Measurements from ENCODE around the gene ANO1. TPM values are rescaled to one million over a fixed set of nuclear protein-coding genes. Genes with fewer than 3 reads are reported as not detected.

The ANO1 gene
- total RNA-seq, 1 experiment from 2014 or later: 41.7 TPM

DNA sequence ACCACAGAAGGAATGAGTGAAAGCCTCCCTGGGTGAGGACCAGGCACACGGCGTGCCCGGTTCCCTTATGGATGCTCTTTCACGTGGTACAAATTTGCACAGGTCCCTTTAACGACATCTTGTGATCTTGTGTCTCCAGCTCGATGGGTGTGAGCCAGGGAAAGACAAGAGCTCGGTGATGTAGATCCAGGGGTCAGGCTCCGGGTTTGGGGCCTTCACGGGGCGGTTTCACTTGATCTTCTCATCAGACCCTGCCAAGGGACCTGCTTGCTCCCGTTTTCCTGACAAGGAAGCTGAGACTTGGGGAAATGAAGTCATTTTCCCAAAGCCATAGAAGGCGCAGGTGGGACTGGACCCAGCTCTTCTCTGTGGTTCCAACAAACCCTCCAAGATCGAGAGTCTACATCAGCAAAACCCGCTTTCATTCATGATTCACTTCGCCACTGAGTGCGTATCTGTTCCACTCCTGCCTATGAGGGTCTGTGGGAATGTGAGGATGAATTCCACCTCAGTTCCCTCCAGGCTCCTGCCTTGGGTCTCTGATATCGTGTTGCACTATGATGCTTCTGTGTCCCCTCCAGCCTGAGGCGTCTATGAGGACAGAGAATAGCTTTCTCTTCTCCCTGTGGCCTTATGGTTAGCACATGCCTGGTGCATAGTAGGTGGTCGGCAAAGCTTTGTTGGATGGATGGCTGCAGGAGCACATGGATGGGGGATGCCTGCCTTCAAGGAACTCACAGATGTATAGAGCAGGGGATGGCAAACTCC, 45.0 kb upstream of the ANO1 start:
- ChIA-PET RAD21 (ENCODE audit: low non-redundant PET in 1 of 2, low total read pairs in 2 of 2, uncharacterized antibody in 2 of 2, unreplicated experiment in 2 of 2) (no interaction called here), CTCF (no interaction called here), POLR2A (no interaction called here)
- Histone ChIP-seq H3K27ac (ENCODE audit: low read depth, low read length) (no peak overlapping the region), H3K9ac (ENCODE audit: low read length) (no peak overlapping the region), H2AFZ (ENCODE audit: low read depth, low read length, poor library complexity, severe bottlenecking) (no peak overlapping the region), H3K9me3 (ENCODE audit: control insufficient read depth in 1 of 2, insufficient read depth in 1 of 2, low read depth in 1 of 2, low read length in 2 of 2) (peaks cover 0 to 7% of the 10 kb centered on the region in 2 experiments; a peak in 1 of 4 replicates), H3K4me2 (ENCODE audit: low read length) (no peak overlapping the region), H3K79me2 (ENCODE audit: insufficient read depth, low read length) (no peaks in the 10 kb centered on the region), H4K20me1 (ENCODE audit: insufficient read depth) (no peaks in the 10 kb centered on the region), H3K9me2 (ENCODE audit: insufficient read depth) (no peaks in the 10 kb centered on the region), H3K4me1 (ENCODE audit: control insufficient read depth in 1 of 2, insufficient read depth in 2 of 2, low read length in 2 of 2) (peaks cover 0 to 12% of the 10 kb centered on the region in 2 experiments; a peak in 1 of 4 replicates), H3K4me3 (replicated peaks in 1 of 2; ENCODE audit: low read depth in 1 of 2, low read length in 2 of 2) (no peak overlapping the region), H3K36me3 (ENCODE audit: control insufficient read depth in 1 of 2, insufficient read depth in 2 of 2, low read length in 2 of 2) (no peaks in the 10 kb centered on the region), H3K27me3 (ENCODE audit: insufficient read depth, low read length) (no peaks in the 10 kb centered on the region)
- BruUV-seq (replicated peaks): no TSS peak
- intact Hi-C loops (cut with micrococcal nuclease): no loop called here
- no peak for TF ChIP-seq POLR2AphosphoS5 (IDR thresholded peaks at IDR 0.05; ENCODE audit: low read depth, low read length)
- no peak for TF ChIP-seq SP1 (IDR thresholded peaks at IDR 0.05; ENCODE audit: low read depth)
- no peak for TF ChIP-seq SIN3A (IDR thresholded peaks at IDR 0.05; ENCODE audit: low read depth)
- no peak for DNase-seq (ENCODE audit: low read depth, low spot score)
- ATAC-seq: no peak

GRCh38 chr11:70033711-70034070, 44.4 kb upstream of the ANO1 start:
- Histone ChIP-seq H4K20me1 (ENCODE audit: insufficient read depth) (no peaks in the 10 kb centered on the region), H3K9me2 (ENCODE audit: insufficient read depth) (no peaks in the 10 kb centered on the region), H3K27me3 (ENCODE audit: insufficient read depth, low read length) (no peaks in the 10 kb centered on the region), H3K9ac (ENCODE audit: low read length) (no peak overlapping the region), H2AFZ (ENCODE audit: low read depth, low read length, poor library complexity, severe bottlenecking) (no peak overlapping the region), H3K9me3 (ENCODE audit: control insufficient read depth in 1 of 2, insufficient read depth in 1 of 2, low read depth in 1 of 2, low read length in 2 of 2) (peaks cover 0 to 11% of the 10 kb centered on the region in 2 experiments; a peak in 1 of 4 replicates), H3K4me1 (ENCODE audit: control insufficient read depth in 1 of 2, insufficient read depth in 2 of 2, low read length in 2 of 2) (peaks cover 0 to 9% of the 10 kb centered on the region in 2 experiments; a peak in 1 of 4 replicates), H3K36me3 (ENCODE audit: control insufficient read depth in 1 of 2, insufficient read depth in 2 of 2, low read length in 2 of 2) (no peaks in the 10 kb centered on the region), H3K27ac (ENCODE audit: low read depth, low read length) (no peak overlapping the region), H3K79me2 (ENCODE audit: insufficient read depth, low read length) (no peaks in the 10 kb centered on the region), H3K4me2 (ENCODE audit: low read length) (no peak overlapping the region), H3K4me3 (replicated peaks in 1 of 2; ENCODE audit: low read depth in 1 of 2, low read length in 2 of 2) (no peak overlapping the region)
- ATAC-seq (no peak), DNase-seq (ENCODE audit: low read depth, low spot score) (no peak)
- POLR2A ChIA-PET: no interaction called here
- no peak for TF ChIP-seq YY1 (IDR thresholded peaks at IDR 0.05; ENCODE audit: extremely low read depth, insufficient replicate concordance, low read depth, low read length)
- TF ChIP-seq POLR2AphosphoS5 (IDR thresholded peaks at IDR 0.05; ENCODE audit: low read depth, low read length): no peak
- TF ChIP-seq RAD21 (IDR thresholded peaks at IDR 0.05; ENCODE audit: low read depth): no peak
- no peak for TF ChIP-seq TCF7L2 (IDR thresholded peaks at IDR 0.05; ENCODE audit: borderline replicate concordance, extremely low read depth, insufficient read depth, insufficient read length)
- TF ChIP-seq ZFX (IDR thresholded peaks at IDR 0.05): no peak
- TF ChIP-seq ATF3 (IDR thresholded peaks at IDR 0.05): no peak
- TF ChIP-seq MAX (IDR thresholded peaks at IDR 0.05): no peak
- no peak for TF ChIP-seq CEBPB (IDR thresholded peaks at IDR 0.05; ENCODE audit: low read depth)
- TF ChIP-seq JUND (IDR thresholded peaks at IDR 0.05): no peak
- TF ChIP-seq, protein P1, sequence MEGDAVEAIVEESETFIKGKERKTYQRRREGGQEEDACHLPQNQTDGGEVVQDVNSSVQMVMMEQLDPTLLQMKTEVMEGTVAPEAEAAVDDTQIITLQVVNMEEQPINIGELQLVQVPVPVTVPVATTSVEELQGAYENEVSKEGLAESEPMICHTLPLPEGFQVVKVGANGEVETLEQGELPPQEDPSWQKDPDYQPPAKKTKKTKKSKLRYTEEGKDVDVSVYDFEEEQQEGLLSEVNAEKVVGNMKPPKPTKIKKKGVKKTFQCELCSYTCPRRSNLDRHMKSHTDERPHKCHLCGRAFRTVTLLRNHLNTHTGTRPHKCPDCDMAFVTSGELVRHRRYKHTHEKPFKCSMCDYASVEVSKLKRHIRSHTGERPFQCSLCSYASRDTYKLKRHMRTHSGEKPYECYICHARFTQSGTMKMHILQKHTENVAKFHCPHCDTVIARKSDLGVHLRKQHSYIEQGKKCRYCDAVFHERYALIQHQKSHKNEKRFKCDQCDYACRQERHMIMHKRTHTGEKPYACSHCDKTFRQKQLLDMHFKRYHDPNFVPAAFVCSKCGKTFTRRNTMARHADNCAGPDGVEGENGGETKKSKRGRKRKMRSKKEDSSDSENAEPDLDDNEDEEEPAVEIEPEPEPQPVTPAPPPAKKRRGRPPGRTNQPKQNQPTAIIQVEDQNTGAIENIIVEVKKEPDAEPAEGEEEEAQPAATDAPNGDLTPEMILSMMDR (IDR thresholded peaks at IDR 0.05 in 2 of 3, conservative IDR thresholded peaks at IDR 0.05 in 1 of 3; ENCODE audit: borderline replicate concordance in 1 of 3, insufficient read depth in 1 of 3, low read depth in 2 of 3, low read length in 2 of 3): no peak
- no peak for TF ChIP-seq SRF (IDR thresholded peaks at IDR 0.05; ENCODE audit: low read depth)
- TF ChIP-seq CBX3 (IDR thresholded peaks at IDR 0.05; ENCODE audit: low read depth): no peak
- TF ChIP-seq EGR1 (IDR thresholded peaks at IDR 0.05; ENCODE audit: low read depth): no peak
- TF ChIP-seq SIN3A (IDR thresholded peaks at IDR 0.05; ENCODE audit: low read depth): no peak
- TF ChIP-seq SP1 (IDR thresholded peaks at IDR 0.05; ENCODE audit: low read depth): no peak
- TF ChIP-seq POLR2A (IDR thresholded peaks at IDR 0.05; ENCODE audit: borderline replicate concordance, extremely low read depth, insufficient read depth, insufficient read length): no peak
- CTCF ChIA-PET: no interaction called here
- intact Hi-C loops (cut with micrococcal nuclease): no loop called here
- RAD21 ChIA-PET (ENCODE audit: low non-redundant PET in 1 of 2, low total read pairs in 2 of 2, uncharacterized antibody in 2 of 2, unreplicated experiment in 2 of 2): no interaction called here
- no TSS peak for BruUV-seq (replicated peaks)

All from HCT116 (cell line).